Neural progenitor cell (in vitro differentiated cells): Measurements from ENCODE around the gene BRD9.
"Not testable (repeated sequence)": the region's sequence is repeated elsewhere in the genome, so short reads cannot be mapped to it uniquely, and the experiment has no call there.

Experiments used
- EZH2 ChIP-seq: fragments of 200-600 bp; sonication (generic); IDR thresholded peaks from 2 replicates; pipeline ENCODE4 v1.6.1; 2017; ENCODE audit warnings: antibody characterized with exemption, mild to moderate bottlenecking, moderate library complexity
- TF ChIP-seq, protein P1 (sequence below): fragments of 200-600 bp; sonication (generic); IDR thresholded peaks from 2 replicates; pipeline ENCODE4 v1.5.1; 2017; ENCODE audit warnings: antibody characterized with exemption, mild to moderate bottlenecking

DNA sequence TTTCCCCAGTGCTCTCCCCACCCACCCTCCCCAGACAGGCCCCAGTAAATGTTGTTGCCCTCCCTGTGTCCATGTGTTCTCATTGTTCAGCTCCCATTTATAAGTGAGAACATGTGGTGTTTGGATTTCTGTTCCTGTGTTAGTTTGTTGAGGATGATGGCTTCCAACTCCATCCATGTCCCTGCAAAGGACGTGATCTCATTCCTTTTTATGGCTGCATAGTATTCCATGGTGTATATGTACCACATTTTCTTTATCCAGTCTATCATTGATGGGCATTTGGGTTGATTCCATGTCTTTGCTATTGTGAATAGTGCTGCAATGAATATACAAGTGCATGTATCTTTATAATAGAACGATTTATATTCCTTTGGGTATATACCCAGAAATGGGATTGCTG is 48.1 kb upstream of the BRD9 start:
- TF ChIP-seq, protein P1, sequence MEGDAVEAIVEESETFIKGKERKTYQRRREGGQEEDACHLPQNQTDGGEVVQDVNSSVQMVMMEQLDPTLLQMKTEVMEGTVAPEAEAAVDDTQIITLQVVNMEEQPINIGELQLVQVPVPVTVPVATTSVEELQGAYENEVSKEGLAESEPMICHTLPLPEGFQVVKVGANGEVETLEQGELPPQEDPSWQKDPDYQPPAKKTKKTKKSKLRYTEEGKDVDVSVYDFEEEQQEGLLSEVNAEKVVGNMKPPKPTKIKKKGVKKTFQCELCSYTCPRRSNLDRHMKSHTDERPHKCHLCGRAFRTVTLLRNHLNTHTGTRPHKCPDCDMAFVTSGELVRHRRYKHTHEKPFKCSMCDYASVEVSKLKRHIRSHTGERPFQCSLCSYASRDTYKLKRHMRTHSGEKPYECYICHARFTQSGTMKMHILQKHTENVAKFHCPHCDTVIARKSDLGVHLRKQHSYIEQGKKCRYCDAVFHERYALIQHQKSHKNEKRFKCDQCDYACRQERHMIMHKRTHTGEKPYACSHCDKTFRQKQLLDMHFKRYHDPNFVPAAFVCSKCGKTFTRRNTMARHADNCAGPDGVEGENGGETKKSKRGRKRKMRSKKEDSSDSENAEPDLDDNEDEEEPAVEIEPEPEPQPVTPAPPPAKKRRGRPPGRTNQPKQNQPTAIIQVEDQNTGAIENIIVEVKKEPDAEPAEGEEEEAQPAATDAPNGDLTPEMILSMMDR = not testable (repeated sequence)
- TF ChIP-seq EZH2 = not testable (repeated sequence)
